DMS153 (cell line): ENCODE measurements around the gene JDP2.

ENCODE experiments used
- DNase-seq: peaks from one replicate; lab custom pipeline; 2025; lab: John Stamatoyannopoulos, UW

The JDP2 gene

GRCh38 chr14:75409316-75410205 lies 18.3 kb upstream of the JDP2 start:
- DNase-seq, result no peak

DNA sequence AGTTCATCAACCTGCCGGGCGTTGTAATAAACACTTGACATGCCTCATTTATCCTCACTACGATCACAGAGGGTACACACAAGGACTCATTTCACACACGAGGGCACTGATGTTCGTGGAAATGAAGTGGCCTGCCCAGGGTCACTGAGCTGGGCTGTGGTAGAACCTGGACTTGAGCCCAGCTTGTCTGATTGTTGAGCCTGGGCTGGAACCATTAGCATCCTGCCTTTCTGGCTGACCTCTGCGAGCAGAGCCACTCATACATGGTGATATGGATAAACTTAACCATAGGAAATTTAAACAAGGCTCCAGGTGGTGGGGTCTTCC lies 16.6 kb upstream of the JDP2 start:
- DNase-seq, result peak; percentile 24

DNA sequence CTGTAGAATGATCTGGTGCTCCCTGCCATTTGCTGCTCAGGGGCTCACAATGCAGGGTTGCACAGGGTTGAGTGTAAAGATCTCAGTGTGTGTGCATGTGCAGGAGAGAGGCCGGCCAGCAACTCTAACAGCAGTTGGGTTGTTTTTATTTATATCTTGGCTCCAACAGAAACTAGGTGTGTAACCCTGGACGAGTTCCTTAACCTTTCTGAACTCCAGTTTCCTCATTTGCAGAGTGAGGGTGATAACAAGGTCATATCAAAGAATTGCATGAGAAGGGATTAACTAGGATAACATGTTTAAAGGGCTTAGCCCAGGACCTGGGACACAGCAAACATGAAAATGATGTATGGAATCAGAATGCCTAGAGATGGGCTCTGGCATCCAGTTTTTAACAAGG lies 14.8 kb upstream of the JDP2 start:
- no peak for DNase-seq

- no peak for DNase-seq
Observed at GRCh38 chr14:75417674-75418073, 10.1 kb upstream of the JDP2 start.

DNA sequence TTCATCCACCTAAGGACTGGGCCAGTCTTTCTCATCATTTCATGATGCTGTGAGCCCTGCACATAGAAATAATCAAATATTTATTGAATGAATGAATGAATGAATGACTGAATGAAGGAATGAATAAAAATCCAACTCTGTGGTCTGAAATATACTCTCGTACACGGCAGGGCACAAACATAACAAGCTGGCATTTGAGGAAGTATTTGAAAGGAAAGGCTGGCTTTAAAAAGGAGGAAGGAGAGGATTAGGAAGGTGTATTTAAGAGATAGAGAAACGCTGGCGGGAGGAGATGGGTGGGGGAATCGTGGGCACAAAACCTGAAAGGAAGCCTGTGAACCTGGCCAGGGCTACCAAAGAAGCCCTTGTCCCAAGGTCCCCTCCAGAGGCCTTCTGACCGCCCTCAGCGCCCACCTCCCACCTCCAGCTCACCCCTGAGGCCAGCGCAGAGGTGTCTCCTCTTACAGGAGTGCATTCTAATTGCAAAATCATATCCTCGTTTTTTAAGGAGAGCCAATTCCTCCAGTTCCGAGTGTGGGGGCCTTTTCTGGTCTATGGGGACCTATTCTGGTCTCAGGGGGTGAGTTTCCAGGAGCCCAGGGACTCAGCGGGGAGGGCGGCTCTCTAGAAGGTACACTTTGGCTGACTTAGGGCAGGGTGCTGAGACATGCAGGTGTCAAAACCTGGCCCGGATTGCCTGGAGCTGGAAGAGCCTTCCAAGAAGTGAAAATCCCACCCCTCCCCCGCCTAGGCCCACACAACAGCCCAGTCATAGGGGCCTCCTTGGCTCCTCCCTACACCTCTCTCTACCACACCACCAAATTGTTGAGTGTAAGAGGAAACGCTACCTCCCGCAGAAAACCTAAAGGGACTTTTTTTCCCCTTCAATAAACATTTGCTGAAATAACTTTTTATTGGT lies 8.7 kb upstream of the JDP2 start:
- DNase-seq, result no peak

- DNase-seq, result no peak
Observed at GRCh38 chr14:75422169-75422568, 5.7 kb upstream of the JDP2 start.

DNA sequence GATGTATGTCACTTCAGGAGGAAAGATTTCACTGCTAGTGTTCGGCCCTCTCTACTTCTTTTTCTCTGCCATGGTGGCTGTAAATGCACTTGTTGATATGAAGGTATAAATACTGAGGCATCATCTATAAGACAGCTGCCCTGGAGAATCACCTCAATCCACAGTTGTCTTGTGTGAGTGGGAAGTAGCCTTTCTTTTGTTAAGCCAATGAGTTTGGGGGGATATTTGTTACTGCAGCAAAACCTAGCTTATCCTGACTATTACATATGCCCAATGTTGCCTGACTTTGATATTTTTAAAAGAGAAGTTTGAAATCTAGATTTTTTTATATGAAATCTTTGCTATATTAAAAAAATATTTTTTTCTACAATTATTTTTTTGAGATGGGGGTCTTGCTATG lies 3.3 kb upstream of the JDP2 start:
- no peak for DNase-seq

GRCh38 chr14:75425446-75425845 lies 2.4 kb upstream of the JDP2 start:
- no peak for DNase-seq

DNA sequence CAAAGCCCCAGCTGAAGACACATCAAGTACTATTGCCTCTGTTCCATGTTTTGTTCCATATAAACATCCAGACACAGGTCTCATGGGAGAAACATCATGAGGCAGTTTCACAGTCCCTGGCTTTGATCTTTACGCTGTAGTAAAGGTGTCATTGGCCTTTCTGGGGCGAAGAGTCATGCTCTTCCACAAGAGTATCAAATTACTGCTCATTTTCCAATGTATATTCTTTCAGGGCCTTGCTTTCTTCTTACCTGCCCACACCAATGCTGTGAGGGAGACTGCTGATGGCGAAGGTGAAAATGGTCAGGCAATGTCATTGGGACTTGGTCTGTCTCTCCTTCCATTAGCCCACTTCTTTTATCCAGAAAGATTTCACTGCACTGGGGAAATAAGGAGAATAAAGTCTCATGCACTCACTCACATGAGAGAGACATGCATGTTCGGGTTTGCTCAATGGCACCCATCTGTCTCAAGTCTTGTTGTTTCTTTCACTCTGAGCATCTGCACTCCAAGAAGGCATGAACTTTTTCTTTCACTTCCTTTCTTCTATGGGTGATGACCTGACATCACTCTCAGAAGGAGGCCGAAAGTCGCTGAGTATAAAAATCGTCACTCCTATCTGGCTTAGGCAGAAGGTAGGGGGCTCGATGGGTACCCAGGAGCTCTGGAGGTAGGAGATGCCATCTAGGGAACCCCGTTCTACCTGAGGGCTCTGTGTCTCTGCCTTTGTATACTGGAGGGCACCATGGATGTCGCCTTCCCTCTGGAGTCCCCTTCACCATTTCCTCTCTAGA lies 1.3 kb upstream of the JDP2 start:
- no peak for DNase-seq

DNA sequence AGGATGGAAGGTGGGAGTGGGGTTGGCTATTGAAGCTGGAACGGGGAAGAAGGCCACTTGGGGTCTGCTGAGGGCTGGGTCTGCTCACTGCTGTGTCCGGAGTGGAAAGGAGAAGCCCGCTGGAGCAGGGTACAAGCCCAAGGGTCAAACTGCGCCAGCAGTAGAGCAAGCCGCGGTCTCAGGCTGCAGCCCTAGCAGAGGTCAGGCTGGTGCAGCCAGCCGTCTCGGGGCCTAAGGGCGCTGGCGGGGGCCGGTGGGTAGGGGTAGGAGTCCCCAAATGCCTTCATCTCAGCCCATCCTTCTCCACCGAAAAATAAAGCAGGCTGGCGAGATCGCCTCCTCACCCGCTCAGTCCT lies 718 bp upstream of the JDP2 start:
- no peak for DNase-seq

DNA sequence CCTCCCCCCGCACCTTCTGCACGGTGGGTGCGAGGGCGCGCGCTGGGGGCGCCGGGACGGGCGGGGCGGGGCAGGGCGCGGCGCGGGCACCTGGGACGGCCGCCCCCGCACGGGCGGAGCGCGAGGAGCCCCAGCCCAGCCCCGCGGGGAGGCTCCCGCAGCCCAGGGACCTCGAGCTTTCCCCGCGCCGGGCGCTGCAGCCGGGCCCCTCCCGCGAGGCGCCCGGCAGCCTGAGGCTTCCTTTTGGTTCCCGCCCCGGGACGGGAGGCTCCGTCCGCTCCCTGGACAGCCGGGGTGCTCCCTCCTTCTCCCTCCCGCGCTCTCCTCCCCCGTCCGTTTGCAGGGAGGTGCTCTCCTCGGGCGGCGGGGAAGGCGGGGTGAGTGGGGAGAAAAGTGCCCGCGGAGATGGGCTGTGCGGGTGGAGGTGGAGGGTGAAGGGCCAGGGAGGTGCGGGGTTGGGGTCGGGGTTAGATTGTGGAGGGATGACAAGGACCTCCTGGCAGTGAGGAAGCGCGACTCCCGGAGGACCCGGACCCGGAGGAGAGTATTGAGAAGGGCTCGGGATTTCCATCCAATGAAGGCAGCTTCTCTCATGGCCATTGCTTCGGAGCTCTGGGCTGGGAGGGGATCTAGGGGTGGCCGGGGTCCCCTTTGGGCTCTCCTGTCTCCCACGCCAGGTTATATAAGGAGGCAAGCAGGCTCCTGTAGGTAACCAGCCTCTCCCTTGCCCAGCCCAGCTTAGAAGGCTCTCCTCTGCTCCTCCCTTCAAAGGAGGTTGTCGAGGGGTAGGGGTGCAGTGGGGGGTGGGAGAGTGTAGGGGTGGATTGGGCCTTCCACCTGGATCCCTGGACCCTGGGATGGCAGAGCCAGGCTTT lies 645 bp downstream of the JDP2 start:
- DNase-seq, result no peak

- no peak for DNase-seq
Observed at GRCh38 chr14:75429562-75429961, 1.7 kb downstream of the JDP2 start.

DNA sequence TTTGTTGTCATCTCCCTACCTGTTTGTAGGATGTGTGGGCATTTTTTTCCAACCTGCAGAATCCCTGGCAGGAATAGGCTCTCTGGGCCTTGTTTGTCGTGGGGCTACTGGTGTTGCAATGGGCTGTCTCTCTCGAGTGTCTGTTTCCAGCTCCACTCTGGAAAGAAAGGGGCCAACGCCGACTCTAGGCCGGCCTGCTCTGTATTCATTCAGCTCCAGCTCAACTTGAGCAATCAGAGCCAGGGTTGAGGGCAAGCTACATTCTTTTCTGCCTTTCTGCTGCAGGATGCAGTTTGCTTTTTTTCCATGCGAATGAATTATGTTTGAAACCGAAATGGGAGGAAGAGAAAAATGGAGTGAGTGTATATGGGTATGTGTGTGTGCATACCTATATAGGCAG lies 2.3 kb downstream of the JDP2 start:
- no peak for DNase-seq

GRCh38 chr14:75430526-75430925 lies 2.7 kb downstream of the JDP2 start:
- no peak for DNase-seq

GRCh38 chr14:75430976-75431375 lies 3.2 kb downstream of the JDP2 start:
- no peak for DNase-seq

- DNase-seq, result no peak
Observed at GRCh38 chr14:75431827-75432226, 4.0 kb downstream of the JDP2 start.

GRCh38 chr14:75432411-75432810 lies 4.6 kb downstream of the JDP2 start:
- DNase-seq, result no peak

DNA sequence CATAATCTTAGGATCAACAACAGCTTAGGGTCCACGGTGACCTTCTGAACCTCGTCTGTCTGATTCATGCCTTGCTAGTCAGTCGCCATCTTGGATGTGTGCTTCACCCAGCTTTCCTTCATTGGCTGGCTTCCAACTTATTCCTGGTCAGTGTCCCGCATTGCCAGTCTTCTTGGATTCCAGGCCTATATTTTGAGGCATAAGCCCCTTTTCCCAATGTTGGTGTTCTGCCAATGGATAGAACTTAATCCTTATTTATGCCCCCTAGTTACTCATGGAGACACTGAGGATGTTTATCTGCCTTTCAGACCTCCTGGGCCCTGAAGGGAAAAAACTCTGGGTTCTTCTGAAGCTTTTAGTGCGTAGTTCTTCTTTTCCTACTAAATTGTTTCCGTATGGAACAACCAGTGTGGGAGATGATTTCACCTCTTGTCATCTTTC lies 5.8 kb downstream of the JDP2 start:
- DNase-seq, result no peak

- DNase-seq, result no peak
Observed at GRCh38 chr14:75434138-75434889, 6.5 kb downstream of the JDP2 start.

GRCh38 chr14:75434890-75435248 lies 7.0 kb downstream of the JDP2 start:
- DNase-seq, result no peak

- DNase-seq, result no peak
Observed at GRCh38 chr14:75435473-75435872, 7.7 kb downstream of the JDP2 start.
